Smooth muscle cell (in vitro differentiated cells): ENCODE measurements around the gene TNKS1BP1. TPM values are rescaled to one million over a fixed set of nuclear protein-coding genes. Genes with fewer than 3 reads are reported as not detected.

Experiments
- DNase-seq: peaks from one replicate; lab custom pipeline; 2025; ENCODE audit not compliant: unreplicated experiment; lab: John Stamatoyannopoulos, UW
- H2AFZ ChIP-seq: fragments of 200-600 bp; sonication (generic); 2 replicates; pipeline ENCODE4 v1.6.0; 2016; ENCODE audit warnings: antibody characterized with exemption, low read depth, mild to moderate bottlenecking
- H3F3A ChIP-seq: fragments of 200-600 bp; sonication (generic); 2 replicates; pipeline ENCODE4 v1.6.0; 2017; ENCODE audit warnings: antibody characterized with exemption, low read depth
- H3K27ac ChIP-seq: fragments of 200-600 bp; sonication (generic); 2 replicates; pipeline ENCODE4 v1.5.1; 2016; ENCODE audit warnings: low read depth, mild to moderate bottlenecking
- H3K27me3 ChIP-seq: fragments of 200-600 bp; sonication (generic); 2 replicates; pipeline ENCODE4 v1.6.1; 2016; ENCODE audit warnings: low read depth, mild to moderate bottlenecking
- H3K36me3 ChIP-seq: fragments of 200-600 bp; sonication (generic); 2 replicates; pipeline ENCODE4 v1.5.1; 2016; ENCODE audit warnings: low read depth
- H3K4me1 ChIP-seq: fragments of 200-600 bp; sonication (generic); 2 replicates; pipeline ENCODE4 v1.5.1; 2016; ENCODE audit warnings: low read depth
- H3K4me2 ChIP-seq: fragments of 200-600 bp; sonication (generic); 2 replicates; pipeline ENCODE4 v1.6.0; 2016; ENCODE audit warnings: mild to moderate bottlenecking
- H3K4me3 ChIP-seq: fragments of 200-600 bp; sonication (generic); 2 replicates; pipeline ENCODE4 v1.5.1; 2016; ENCODE audit warnings: mild to moderate bottlenecking
- H3K79me2 ChIP-seq: fragments of 200-600 bp; sonication (generic); 2 replicates; pipeline ENCODE4 v1.6.0; 2016; ENCODE audit warnings: low read depth, mild to moderate bottlenecking
- H3K9ac ChIP-seq: fragments of 200-600 bp; sonication (generic); 2 replicates; pipeline ENCODE4 v1.6.0; 2016; ENCODE audit warnings: low read depth
- H3K9me3 ChIP-seq: fragments of 200-600 bp; sonication (generic); replicated peaks from 2 replicates; pipeline ENCODE4 v1.5.1; 2016; ENCODE audit warnings: low read depth
- H4K20me1 ChIP-seq: fragments of 200-600 bp; sonication (generic); 2 replicates; pipeline ENCODE4 v1.6.0; 2016; ENCODE audit warnings: low read depth
- WGBS: methylation state at CpG from one replicate; pipeline ENCODE4 v1.1.7; 2016; ENCODE audit warnings: low lambda C conversion rate; 5-methylcytosine and 5-hydroxymethylcytosine counted together
- polyA plus RNA-seq: library from polyadenylated mRNA; unstranded; fragments of >200 nt; fragmentation: Nextera tagmentation; extraction: Ambion mirVana; gene quantifications from 2 replicates; pipeline ENCODE4 v1.2.1, GENCODE V29; 2016
- total RNA-seq: library from RNA; depleted of rRNA; stranded (reverse); fragments of >200 nt; gene quantifications from 2 replicates; pipeline ENCODE4 v1.2.3, GENCODE V29; 2014
- TF ChIP-seq, protein P1 (sequence below): fragments of 200-600 bp; sonication (generic); IDR thresholded peaks from 2 replicates; pipeline ENCODE4 v1.5.1; 2017; ENCODE audit warnings: borderline replicate concordance, mild to moderate bottlenecking, antibody characterized with exemption; ENCODE audit not compliant: insufficient read depth, poor library complexity, severe bottlenecking

TNKS1BP1 gene
- total and polyA plus RNA-seq, 2 experiments from 2014 or later, result 46.3 to 86.3 TPM

DNA sequence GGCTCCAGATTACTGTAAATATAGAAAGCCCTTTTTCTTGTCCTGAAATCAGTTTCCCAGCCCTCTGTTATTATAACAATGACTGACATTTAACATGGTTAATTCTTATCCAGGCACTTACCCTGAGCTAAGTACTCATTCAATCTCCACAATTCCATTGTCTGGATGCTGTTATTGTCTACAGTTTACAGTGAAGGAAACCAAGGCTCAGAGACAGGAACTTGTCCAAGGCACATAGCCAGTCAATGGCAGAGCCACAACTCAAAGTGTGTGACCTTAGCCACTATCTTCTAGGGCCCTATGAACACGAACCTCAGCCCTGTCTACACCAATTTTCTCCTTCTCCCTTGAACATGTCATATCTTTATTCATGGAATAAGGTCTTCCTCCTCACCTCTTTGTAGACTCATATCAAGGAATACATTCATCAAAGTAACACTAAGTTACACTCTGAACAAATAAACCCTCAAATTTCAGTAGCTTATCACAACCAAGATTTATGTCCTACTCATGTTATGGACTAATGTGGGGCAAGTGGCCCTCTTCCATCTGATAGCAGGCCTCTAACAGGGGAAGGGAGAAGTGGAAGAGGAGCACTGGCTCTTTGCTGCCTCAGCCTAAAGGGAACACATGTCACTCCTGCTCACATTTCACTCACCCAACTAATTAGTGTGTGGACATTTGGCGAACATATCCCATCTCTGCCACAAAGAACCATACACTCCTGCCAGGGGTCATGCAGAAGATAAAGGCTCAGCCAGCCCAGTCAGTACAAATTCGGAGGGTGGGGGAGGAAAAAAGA is 48.4 kb downstream of the TNKS1BP1 start:
- Histone ChIP-seq H3K9me3 (no peaks in the 10 kb centered on the region), H3K36me3 (no peaks in the 10 kb centered on the region), H3K9ac (no peak overlapping the region), H3K4me1 (peaks cover 17% of the 10 kb centered on the region), H3F3A (no peaks in the 10 kb centered on the region), H4K20me1 (no peaks in the 10 kb centered on the region), H3K4me2 (no peak overlapping the region), H3K4me3 (no peak overlapping the region), H3K27ac (no peak overlapping the region), H3K27me3 (no peaks in the 10 kb centered on the region), H2AFZ (no peak overlapping the region), H3K79me2 (no peaks in the 10 kb centered on the region)
- 91% methylated on average over 3 of the region's 3 CpGs for WGBS
- TF ChIP-seq, protein P1, sequence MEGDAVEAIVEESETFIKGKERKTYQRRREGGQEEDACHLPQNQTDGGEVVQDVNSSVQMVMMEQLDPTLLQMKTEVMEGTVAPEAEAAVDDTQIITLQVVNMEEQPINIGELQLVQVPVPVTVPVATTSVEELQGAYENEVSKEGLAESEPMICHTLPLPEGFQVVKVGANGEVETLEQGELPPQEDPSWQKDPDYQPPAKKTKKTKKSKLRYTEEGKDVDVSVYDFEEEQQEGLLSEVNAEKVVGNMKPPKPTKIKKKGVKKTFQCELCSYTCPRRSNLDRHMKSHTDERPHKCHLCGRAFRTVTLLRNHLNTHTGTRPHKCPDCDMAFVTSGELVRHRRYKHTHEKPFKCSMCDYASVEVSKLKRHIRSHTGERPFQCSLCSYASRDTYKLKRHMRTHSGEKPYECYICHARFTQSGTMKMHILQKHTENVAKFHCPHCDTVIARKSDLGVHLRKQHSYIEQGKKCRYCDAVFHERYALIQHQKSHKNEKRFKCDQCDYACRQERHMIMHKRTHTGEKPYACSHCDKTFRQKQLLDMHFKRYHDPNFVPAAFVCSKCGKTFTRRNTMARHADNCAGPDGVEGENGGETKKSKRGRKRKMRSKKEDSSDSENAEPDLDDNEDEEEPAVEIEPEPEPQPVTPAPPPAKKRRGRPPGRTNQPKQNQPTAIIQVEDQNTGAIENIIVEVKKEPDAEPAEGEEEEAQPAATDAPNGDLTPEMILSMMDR, result no peak
- DNase-seq, result no peak

DNA sequence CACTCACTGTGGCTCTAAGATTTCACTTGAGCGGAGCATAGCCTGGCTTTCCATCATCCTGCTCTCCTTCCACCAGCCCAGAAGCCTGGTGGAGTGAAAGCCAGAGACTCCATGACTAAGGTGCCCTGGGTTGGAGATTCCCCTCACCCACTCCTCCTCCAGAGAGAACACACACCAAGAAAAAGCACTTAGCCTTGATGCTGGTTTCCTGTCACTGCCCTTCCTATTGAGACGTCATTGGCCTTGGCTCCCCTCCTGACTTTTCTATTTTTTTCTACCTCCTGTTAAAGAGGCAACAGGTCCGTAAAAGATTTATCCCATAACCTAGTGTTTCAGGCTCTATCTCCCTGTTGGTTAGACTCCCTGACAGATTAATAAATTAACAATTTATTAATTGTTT is 49.2 kb downstream of the TNKS1BP1 start:
- H3K27me3 ChIP-seq, result no peaks in the 10 kb centered on the region
- no peak for DNase-seq

DNA sequence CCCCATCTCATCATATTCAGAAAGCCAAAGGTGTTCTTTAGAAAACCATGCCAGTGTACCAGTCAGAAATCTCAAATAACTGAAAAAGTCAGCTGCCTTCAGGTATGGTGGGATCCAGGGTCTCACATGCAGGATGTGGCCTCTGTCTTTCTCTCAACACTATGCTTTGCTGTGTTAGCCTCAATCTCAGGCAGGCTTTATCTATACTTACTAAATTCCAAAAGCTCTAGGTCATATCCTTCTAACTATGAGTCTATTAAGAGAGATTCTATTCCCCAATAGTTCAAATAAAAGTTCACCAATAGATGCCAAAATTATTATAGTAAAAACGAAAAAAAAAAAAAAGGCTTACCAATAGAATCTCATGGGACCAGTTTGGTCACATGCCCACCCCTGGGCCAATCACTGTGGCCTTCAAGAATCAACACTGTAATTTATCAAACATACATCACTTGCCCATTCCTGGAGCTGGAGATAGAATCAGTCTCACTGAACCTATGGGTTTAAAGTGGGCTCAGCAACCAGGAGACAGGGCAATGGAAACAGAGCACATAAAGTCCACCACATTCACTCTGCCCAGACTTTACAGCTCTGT is 49.8 kb downstream of the TNKS1BP1 start:
- Histone ChIP-seq H3K4me2 (no peak overlapping the region), H3K36me3 (no peaks in the 10 kb centered on the region), H3K4me3 (no peak overlapping the region), H3K4me1 (peaks cover 17% of the 10 kb centered on the region), H3K27ac (no peak overlapping the region), H3K27me3 (no peaks in the 10 kb centered on the region), H3F3A (no peaks in the 10 kb centered on the region), H4K20me1 (no peaks in the 10 kb centered on the region), H3K9ac (no peak overlapping the region), H2AFZ (no peak overlapping the region), H3K9me3 (no peaks in the 10 kb centered on the region), H3K79me2 (no peaks in the 10 kb centered on the region)
- 92% methylated on average over 1 of the region's 1 CpG for WGBS
- TF ChIP-seq, protein P1, result no peak
- no peak for DNase-seq

More for the DNA sequence above, 49.2 kb downstream of the TNKS1BP1 start:
- Histone ChIP-seq H3K4me3 (no peak overlapping the region), H3F3A (no peaks in the 10 kb centered on the region), H3K79me2 (no peaks in the 10 kb centered on the region), H3K9ac (no peak overlapping the region), H3K4me1 (peaks cover 17% of the 10 kb centered on the region), H4K20me1 (no peaks in the 10 kb centered on the region), H3K4me2 (no peak overlapping the region), H3K27ac (no peak overlapping the region), H2AFZ (no peak overlapping the region), H3K9me3 (no peaks in the 10 kb centered on the region), H3K36me3 (no peaks in the 10 kb centered on the region)
- WGBS, result 81% methylated on average over 3 of the region's 3 CpGs
- TF ChIP-seq, protein P1, result no peak
